GM18517 (cell line): ENCODE measurements around the gene RTP4.
"Not testable (repeated sequence)": the region's sequence is repeated elsewhere in the genome, so short reads cannot be mapped to it uniquely, and the experiment has no call there.

Experiments used
- ATAC-seq: cut with Tn5 transposase; IDR thresholded peaks from one replicate; pipeline ENCODE4 v1.9.1; 2021; ENCODE audit warnings: mild to moderate bottlenecking, moderate library complexity; ENCODE audit not compliant: unreplicated experiment

Gene RTP4

DNA sequence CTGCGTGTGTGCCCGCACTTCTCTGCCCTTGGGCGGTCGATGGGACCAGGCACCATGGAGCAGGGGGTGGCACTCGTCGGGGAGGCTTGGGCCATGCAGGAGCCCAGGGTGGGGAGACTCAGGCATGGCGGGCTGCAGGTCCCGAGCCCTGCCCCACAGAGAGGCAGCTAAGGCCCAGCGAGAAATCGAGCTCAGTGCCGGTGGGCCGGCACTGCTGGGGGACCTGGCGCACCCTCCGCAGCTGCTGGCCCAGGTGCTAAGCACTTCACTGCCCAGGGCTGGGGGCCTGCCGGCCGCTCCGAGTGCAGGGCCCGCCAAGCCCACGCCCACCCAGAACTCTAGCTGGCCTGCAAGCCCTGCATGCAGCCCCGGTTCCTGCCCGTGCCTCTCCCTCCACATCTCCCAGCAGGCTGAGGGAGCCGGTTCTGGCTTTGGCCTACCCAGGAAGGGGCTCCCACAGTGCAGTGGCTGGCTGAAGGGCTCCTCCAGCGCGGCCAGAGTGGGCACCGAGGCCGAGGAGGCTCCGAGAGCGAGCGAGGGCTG lies 553 bp upstream of the RTP4 start:
- ATAC-seq = no peak

DNA sequence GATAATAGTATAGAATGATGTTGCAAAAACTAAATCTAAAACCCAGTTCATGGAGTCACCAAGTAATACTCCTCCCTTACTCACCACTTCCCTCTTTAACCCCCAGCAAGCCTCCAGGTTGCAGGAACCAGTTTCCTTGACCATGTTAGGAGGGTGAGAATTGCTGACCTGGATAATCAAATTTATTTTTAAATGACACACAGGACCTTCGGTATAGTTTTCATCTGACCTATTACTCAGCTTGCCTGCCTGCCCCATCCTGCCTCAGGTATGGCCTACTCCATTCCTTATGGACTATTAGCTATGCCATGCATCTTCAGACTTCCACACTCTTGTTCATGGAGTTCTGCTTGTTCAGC lies 883 bp downstream of the RTP4 start:
- ATAC-seq = no peak

DNA sequence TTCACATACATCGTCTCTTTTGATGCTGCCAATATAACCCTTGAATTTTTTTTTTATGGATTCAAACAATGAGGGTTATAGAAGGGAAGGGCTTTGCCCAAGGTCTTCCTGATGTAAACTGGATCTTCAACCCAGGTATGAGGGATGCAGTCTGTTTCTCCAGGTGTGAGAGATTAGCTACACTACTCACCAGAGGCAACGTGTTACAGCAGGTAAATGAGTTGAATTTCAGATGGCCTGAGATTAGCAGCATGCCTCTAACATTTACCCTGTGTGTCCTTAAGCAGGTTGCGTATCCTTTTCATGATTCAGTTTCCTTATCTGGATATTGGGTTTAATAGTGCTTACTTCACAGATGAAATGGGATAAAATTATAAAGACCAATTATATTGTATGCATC lies 1.9 kb downstream of the RTP4 start:
- no peak for ATAC-seq

DNA sequence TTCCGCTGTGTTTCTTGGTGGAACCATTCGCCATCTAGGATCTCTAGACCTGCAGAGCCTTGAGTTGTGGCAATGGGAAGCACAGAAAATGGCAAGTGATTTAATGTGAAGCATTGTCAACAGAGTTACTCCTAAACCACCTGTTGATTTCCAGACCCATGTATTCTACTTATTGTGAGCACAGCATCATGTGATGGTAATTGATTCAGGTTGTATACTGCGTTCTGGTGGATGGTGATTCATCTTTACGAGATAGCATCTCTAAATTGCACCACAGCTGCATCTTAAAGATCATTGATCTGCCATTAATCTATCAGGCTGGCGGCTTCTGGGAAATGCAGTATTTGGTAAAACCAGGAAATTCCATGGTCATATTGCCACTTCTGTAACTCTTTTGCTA lies 7.4 kb downstream of the RTP4 start:
- ATAC-seq = no peak

DNA sequence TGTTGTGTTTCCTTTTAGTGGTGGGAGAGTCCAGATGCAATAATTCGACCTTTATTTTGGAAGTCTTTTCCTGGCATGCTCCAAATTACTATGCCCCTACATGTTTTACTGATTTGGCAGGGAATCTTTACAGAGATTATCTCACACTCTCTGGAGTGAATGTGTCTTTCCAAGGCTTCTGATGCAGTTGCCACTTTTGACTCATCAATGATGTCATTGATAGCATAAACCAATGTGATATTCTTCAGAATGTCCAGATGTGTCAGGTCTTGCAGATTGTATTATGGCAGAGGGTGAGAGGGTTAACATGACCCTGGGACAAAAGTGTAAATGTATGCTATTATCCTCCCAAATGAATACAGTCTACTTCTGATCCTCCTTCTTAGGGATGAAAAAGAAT lies 9.7 kb downstream of the RTP4 start:
- no peak for ATAC-seq

DNA sequence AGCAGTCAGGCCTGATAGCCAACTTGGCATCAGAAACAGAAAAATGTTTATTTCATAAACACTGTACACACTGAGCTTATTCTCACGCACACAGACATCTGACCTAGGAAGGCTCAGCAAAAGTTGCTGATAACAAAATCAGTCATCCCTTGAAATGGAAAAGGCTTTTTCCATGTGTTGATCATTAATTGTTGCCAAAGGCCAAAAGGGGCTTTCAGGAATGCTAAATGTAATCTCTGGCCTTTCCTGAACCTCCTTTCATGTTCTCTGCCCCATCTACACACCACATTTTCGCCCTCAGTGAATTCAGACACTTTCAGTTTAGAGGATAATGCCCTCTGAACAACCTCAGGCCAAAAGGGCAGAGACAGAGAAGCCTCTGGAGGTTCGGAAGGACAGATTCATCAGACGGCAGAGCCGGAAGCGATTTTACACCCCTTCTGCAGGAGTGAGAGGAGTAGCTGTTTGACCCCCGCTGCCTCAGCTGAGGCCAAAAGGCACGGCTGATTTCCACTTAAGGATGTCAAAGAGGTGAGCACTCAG lies 14.5 kb downstream of the RTP4 start:
- no peak for ATAC-seq

DNA sequence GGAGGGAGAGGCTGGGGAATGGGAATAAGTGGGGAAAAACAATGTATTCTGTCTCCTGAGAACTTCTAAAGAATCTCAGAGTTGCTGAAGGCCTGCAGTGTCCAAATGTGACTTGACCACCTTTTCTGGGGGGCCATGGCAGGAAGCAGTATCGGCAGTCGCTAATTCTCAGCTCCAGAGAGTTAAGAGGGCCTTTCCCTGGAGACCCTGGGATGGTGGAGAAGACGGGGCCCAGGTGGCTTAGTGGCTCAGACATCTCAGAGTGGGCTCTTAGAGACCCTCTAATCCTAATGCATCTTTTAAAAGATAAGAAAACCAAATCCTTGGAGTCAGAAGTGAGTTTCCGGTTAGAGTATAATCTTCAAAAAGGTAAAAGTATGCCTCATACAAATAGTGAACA lies 15.1 kb downstream of the RTP4 start:
- ATAC-seq = no peak

DNA sequence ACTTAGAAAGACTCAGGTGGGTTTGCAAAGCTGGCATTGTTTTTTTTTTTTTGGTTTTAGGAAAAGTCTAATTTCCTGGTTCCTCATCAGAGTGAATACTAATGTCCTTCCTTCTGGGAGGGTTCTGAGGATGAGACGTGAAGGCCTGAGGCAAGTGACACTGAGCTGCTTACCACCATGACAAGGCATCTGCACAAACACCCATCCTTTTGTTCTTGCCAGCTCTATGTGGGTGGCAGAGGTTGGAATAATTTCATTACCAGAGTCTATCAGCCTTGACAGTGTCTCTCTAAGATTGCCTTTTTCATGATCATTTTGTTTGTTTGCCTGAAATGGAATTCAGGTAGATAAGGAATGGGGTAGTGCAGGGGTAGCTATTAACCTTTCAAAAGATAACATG lies 17.1 kb downstream of the RTP4 start:
- no peak for ATAC-seq

DNA sequence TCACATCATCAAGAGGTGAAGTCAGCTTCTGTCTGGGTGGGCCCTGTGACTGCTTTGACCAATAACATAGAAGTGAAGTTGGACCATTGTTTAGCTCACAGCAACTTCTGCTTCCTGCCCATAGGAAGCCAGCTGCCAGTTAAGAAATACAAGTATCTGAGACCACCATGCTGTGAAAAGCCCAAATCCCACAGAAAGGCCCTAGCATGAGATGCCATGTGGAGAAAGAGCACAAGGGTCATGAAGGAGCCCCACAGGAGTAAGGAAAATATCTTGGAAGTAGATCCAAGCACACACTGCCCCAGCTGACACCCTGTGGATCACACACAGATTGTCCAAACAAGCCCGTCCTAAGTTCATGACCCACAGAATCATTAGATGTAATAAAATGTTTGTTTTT lies 28.5 kb downstream of the RTP4 start:
- ATAC-seq = no peak

DNA sequence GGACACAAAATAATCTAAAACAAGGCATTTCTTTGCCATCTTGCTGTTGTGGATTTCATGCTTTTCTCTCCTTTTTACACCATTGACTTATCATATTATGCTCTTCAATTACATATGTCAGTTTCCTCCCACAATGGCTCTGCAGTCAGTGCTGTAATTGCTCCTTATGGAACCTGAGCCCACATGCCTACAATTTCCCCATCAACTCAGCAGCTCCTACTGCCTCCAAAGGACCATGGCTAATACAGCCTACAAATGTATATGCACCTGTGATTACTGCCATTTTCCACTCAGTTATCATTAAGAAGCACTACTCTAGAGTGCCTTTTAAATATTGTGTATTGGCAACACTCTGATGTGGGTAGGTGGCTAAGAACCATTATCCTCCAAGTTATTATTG lies 30.8 kb downstream of the RTP4 start:
- ATAC-seq = no peak

DNA sequence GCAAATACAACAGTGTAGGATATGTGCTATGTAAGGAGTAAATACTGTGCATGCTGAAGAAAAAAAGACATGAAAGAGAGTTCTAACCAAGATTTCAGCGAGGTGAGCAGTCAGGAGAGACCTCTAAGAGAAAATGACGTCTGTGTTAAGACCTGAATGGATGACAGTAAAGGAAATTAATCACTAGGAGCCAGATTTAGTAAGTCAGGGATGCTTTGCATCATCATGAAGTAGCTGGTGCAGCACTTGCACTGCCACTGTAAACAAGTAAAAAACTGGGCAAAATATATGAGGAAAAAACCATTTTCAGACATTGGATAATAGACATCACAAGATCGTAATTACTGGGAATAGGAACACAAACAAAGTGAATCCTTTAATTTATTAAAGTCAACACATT lies 32.6 kb downstream of the RTP4 start:
- ATAC-seq = no peak

DNA sequence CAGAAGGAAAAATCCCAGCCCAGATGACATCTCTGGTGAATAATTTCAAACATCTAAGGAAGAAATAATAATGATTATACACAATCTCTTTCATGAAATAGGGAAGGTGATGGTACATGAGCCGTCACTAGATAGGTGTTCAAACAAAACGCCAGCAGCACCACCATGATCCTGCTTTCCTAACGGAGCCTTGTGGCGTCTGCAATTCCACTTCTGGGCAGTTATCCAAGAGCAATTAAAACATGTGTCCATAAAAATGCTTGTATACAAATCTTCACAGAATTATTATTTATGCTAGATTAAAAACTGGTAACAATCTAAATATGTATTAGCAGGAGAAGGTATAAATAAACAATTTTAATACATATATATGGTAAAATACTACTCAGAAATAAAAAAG lies 33.7 kb downstream of the RTP4 start:
- ATAC-seq = no peak

DNA sequence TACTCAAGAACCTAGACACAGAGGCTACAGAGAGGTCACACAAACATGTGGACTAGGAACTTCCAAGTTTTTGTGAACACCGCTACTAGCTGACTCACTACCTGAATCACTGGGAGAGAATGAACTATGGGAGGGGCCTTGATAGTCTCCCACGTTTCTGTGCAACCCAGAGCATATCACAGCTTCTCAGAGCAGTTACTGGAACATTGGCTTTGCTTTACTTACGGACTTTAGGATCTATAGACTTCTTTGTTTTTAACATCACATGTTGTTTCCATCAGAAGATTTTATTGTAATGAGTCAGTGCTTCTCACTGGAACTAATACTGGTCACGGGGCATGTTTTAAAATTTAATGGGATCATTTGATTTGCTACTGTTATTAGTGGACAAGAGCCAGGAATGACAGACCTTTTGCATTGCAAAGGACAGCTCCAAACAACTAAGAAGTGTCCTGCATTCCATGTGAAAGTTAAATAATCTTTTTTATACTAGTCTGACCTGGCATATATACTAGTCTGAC lies 35.6 kb downstream of the RTP4 start:
- no peak for ATAC-seq

DNA sequence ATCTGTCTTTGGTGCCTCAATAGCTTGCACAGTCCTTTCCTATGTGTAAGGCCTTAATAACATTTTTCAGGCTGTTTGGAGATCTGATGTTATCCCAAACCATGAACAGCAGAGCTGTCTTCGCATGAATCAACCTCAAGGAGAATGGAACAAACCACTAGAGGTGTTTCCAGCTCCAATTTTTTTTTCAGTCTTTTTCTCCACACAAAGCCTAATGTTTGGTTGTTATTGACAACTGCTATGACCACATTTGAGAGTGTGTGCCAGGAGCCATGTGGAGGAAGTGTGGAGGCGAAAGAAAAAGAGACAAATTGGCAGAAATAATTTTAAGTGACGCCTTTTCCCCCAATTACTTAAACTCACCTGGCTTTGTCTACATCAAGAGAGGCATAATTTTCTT lies 38.7 kb downstream of the RTP4 start:
- no peak for ATAC-seq

DNA sequence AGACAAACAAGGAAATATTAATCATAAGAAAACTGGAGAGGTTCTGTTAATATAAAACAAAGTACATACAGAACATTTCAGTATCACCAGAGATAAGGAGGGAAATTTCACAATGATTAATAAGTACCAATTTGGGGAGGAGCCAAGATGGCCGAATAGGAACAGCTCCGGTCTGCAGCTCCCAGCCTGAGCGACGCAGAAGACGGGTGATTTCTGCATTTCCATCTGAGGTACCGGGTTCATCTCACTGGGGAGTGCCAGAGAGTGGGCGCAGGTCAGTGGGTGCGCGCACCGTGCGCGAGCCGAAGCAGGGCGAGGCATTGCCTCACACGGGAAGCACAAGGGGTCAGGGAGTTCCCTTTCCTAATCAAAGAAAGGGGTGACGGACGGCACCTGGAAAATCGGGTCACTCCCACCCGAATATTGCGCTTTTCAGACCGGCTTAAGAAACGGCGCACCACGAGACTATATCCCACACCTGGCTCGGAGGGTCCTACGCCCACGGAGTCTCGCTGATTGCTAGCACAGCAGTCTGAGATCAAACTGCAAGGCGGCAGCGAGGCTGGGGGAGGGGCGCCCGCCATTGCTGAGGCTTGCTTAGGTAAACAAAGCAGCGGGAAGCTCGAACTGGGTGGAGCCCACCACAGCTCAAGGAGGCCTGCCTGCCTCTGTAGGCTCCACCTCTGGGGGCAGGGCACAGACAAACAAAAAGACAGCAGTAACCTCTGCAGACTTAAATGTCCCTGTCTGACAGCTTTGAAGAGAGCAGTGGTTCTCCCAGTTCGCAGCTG lies 44.0 kb downstream of the RTP4 start:
- ATAC-seq = not testable (repeated sequence)
